ENCODE results near the gene ADGRV1.

GRCh38 chr5:90991201-90991600, 432.6 kb downstream of the ADGRV1 start:
- TF ChIP-seq CTCF (IDR thresholded peaks at IDR 0.05) = no peak
- TF ChIP-seq POLR2A (IDR thresholded peaks at IDR 0.05) = no peak

Measured in Peyer's patch (tissue), 4 donors.